ENCODE data around the gene RAMP2. TPM values are rescaled to one million over a fixed set of nuclear protein-coding genes. Genes with fewer than 3 reads are reported as not detected.

RAMP2 gene
- total RNA-seq, 1 experiment from 2014 or later = 11.7 TPM

DNA sequence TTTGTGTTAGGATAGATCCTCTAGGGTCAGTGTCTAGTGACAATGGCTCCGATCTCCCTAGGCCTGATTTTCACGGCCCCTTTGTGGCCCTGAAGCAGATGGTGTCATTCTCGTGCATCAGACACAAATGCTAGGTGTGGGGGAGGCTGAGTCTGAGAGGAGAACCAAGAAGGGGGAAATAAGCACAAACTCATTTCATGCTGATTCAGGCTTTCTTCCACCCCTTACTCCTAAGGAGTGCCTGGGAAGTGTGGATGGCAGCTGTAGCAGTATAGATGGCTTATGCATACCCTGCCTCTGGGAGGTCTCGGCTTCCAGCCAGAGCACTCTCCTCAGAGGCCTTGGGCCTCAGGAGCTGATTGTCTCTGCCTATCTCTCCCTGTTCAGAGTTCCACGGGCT is 17.5 kb downstream of the RAMP2 start:
- Histone ChIP-seq H3K27me3 (ENCODE audit: insufficient read depth, low read length) (peaks cover 10% of the 10 kb centered on the region; the same call in 1 of the 2 replicates), H4K8ac (replicated peaks; ENCODE audit: insufficient read length, low read depth, low read length) (no peak overlapping the region), H2BK5ac (ENCODE audit: insufficient read length, low read length) (no peak overlapping the region), H2AFZ (ENCODE audit: low read length) (no peak overlapping the region), H3K14ac (ENCODE audit: insufficient read depth, low read length) (no peak overlapping the region), H3K23ac (ENCODE audit: insufficient read length, low read depth, low read length) (no peak overlapping the region), H3K4ac (ENCODE audit: low read depth, low read length) (no peak overlapping the region), H3K4me2 (ENCODE audit: insufficient read depth, insufficient read length, low read length) (no peak overlapping the region), H4K5ac (ENCODE audit: insufficient read length, low read depth, low read length) (no peak overlapping the region), H3K27ac (ENCODE audit: insufficient read length, low read depth, low read length) (no peak overlapping the region), H3K18ac (ENCODE audit: insufficient read length, low read depth, low read length) (no peak overlapping the region), H3K56ac (ENCODE audit: insufficient read length, low read depth, low read length) (no peak overlapping the region), H3K79me1 (ENCODE audit: insufficient read depth, low read depth, low read length, poor library complexity, severe bottlenecking) (no peaks in the 10 kb centered on the region), H2BK15ac (ENCODE audit: low read depth, low read length) (no peak overlapping the region), H2AK5ac (ENCODE audit: insufficient read length, low read length) (no peak overlapping the region), H3K9me3 (ENCODE audit: control insufficient read depth, low read depth, low read length) (no peaks in the 10 kb centered on the region), H2BK12ac (ENCODE audit: insufficient read length, low read depth, low read length) (no peak overlapping the region), H3K4me1 (ENCODE audit: insufficient read depth, low read length) (no peaks in the 10 kb centered on the region), H4K91ac (ENCODE audit: insufficient read length, low read depth, low read length) (no peak overlapping the region), H2BK20ac (ENCODE audit: low read depth, low read length, poor library complexity, severe bottlenecking) (no peak overlapping the region), H3T11ph (ENCODE audit: low read length) (no peak overlapping the region), H4K20me1 (ENCODE audit: control insufficient read depth, insufficient read depth, insufficient read length) (no peaks in the 10 kb centered on the region), H3K23me2 (ENCODE audit: insufficient read length, low read depth, low read length, poor library complexity, severe bottlenecking) (peaks cover 11% of the 10 kb centered on the region), H3K9ac (ENCODE audit: extremely low read depth, insufficient read length, low read length) (no peak overlapping the region), H2BK120ac (ENCODE audit: low read depth, low read length, poor library complexity, severe bottlenecking) (no peak overlapping the region), H3K79me2 (ENCODE audit: insufficient read depth, low read length) (no peaks in the 10 kb centered on the region)
- no peak for DNase-seq
- H3K27ac Mint-ChIP-seq = no peak overlapping the region
- TF ChIP-seq, protein P1, sequence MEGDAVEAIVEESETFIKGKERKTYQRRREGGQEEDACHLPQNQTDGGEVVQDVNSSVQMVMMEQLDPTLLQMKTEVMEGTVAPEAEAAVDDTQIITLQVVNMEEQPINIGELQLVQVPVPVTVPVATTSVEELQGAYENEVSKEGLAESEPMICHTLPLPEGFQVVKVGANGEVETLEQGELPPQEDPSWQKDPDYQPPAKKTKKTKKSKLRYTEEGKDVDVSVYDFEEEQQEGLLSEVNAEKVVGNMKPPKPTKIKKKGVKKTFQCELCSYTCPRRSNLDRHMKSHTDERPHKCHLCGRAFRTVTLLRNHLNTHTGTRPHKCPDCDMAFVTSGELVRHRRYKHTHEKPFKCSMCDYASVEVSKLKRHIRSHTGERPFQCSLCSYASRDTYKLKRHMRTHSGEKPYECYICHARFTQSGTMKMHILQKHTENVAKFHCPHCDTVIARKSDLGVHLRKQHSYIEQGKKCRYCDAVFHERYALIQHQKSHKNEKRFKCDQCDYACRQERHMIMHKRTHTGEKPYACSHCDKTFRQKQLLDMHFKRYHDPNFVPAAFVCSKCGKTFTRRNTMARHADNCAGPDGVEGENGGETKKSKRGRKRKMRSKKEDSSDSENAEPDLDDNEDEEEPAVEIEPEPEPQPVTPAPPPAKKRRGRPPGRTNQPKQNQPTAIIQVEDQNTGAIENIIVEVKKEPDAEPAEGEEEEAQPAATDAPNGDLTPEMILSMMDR (conservative IDR thresholded peaks at IDR 0.05) = no peak
- peaks cover 4 to 44% (median 41%) of the 10 kb centered on the region in 3 experiments for H3K36me3 Mint-ChIP-seq (ENCODE audit: insufficient read depth in 1 of 3, low read depth in 3 of 3)
- no CpG with 5 or more reads among the region's 5 CpGs for WGBS (ENCODE audit: extremely low coverage, insufficient read length, low lambda C conversion rate)
- H3K4me1 Mint-ChIP-seq = peaks cover 26 to 29% of the 10 kb centered on the region in 2 experiments
- H3K9me3 Mint-ChIP-seq = no peaks in the 10 kb centered on the region; a peak in 1 of 5 replicates
- no peak overlapping the region for H3K4me3 Mint-ChIP-seq
- H3K27me3 Mint-ChIP-seq (ENCODE audit: low read depth) = peaks cover 25% of the 10 kb centered on the region

All from H9 (cell line).